Activated T-cell treated with anti-CD3 and anti-CD28 coated beads, Interleukin-2, amount 50 U/mL, for 72 hours (primary cell): Measurements from ENCODE around the gene CTTNBP2. TPM values are rescaled to one million over a fixed set of nuclear protein-coding genes. Genes with fewer than 3 reads are reported as not detected.

Experiments used
- ATAC-seq, 2 donors: fragments of 150-1000 bp; cut with Tn5 transposase; replicated peaks in 1 of 2; 2 replicates each; pipeline ENCODE4 v1.10.0; 2021; ENCODE audit warnings: moderate library complexity in 2 of 2, mild to moderate bottlenecking in 1 of 2
- DNase-seq, 2 donors: peaks; one replicate each; pipeline ENCODE4 v3.0.0; 2021 to 2022; ENCODE audit warnings: mixed read lengths in 1 of 2
- H3K27ac Mint-ChIP-seq: one replicate; pipeline ENCODE4 v1.8.0; 2022; ENCODE audit warnings: mild to moderate bottlenecking, moderate library complexity, mixed read lengths
- H3K27me3 Mint-ChIP-seq: one replicate; pipeline ENCODE4 v1.8.0; 2022; ENCODE audit warnings: low read depth, mixed read lengths
- H3K36me3 Mint-ChIP-seq, 2 donors: one replicate each; pipeline ENCODE4 v1.8.0; 2022; ENCODE audit warnings: mixed read lengths in 2 of 2, mild to moderate bottlenecking in 1 of 2; ENCODE audit not compliant: insufficient read depth in 2 of 2
- H3K4me1 Mint-ChIP-seq: one replicate; pipeline ENCODE4 v1.8.0; 2022; ENCODE audit warnings: low read depth, mixed read lengths
- H3K4me3 Mint-ChIP-seq, 2 donors: one replicate each; pipeline ENCODE4 v1.8.0; 2022; ENCODE audit warnings: mild to moderate bottlenecking in 2 of 2, mixed read lengths in 2 of 2, moderate library complexity in 2 of 2
- H3K9me3 Mint-ChIP-seq, 2 donors: one replicate each; pipeline ENCODE4 v1.8.0; 2022; ENCODE audit warnings: mixed read lengths in 2 of 2
- total RNA-seq, 2 donors: library from RNA; stranded (reverse); gene quantifications; one replicate each; pipeline ENCODE4 v1.2.3, GENCODE V29; 2022

Gene CTTNBP2
- total RNA-seq, 2 donors from 2014 or later, result not detected

GRCh38 chr7:117759950-117760640 is 113.1 kb downstream of the CTTNBP2 start:
- Mint-ChIP-seq H3K36me3 (no peaks in the 10 kb centered on the region), H3K9me3 (peaks cover 2 to 5% of the 10 kb centered on the region in 2 donors), H3K4me1 (no peaks in the 10 kb centered on the region), H3K27ac (no peak overlapping the region), H3K27me3 (no peaks in the 10 kb centered on the region), H3K4me3 (no peak overlapping the region)
- no peak for ATAC-seq
- DNase-seq, result no peak

DNA sequence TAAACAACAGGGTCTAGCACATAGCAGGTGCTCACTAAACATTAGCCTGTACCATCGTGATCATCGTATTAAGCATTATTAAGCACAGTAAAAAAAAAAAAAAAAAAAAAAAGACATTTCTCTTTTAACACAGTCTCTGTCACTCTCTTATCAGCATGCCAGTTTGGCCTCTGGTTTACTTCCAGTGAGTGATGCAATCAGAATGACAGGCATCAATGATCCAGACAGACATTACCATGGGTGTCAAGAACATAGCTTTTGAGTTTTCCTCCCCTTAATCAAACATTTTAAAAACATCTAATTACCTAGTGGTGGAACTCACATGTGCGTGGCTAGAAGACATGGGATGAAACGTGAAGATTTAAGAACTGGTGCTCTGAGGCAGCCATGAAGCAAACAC is 115.8 kb downstream of the CTTNBP2 start:
- ATAC-seq (no peak), DNase-seq (no peak)
- H3K27me3 Mint-ChIP-seq, result no peaks in the 10 kb centered on the region
- H3K36me3 Mint-ChIP-seq, result no peaks in the 10 kb centered on the region
- no peak overlapping the region for H3K27ac Mint-ChIP-seq
- H3K4me3 Mint-ChIP-seq, result no peak overlapping the region
- H3K9me3 Mint-ChIP-seq, result no peaks in the 10 kb centered on the region
- H3K4me1 Mint-ChIP-seq, result no peaks in the 10 kb centered on the region

DNA sequence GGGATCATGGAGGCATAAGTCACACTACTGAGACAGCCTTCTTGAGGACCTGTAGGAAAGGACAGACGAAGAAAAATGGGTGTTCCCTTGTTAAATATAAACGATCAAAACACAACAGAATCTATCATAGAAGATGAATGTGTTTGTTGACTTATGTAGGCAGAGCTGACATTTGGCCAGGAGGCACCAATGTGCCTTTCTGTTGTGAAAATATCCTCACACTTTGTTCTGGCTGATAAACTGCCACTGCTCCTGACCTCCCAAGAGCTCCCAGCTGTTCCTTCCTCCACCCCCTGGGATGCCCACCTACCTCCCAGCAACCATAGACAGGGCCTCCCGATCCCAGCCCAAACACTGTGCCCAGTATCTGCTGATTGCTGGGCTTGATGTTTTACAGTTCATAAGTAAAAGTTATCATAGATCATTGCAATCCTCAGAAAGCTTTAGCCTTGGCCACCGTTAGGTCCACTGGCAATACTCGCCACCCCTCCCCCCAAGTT is 116.6 kb downstream of the CTTNBP2 start:
- ATAC-seq (no peak), DNase-seq (no peak)
- Mint-ChIP-seq H3K4me1 (no peaks in the 10 kb centered on the region), H3K36me3 (no peaks in the 10 kb centered on the region), H3K4me3 (no peak overlapping the region), H3K27ac (no peak overlapping the region), H3K27me3 (no peaks in the 10 kb centered on the region), H3K9me3 (no peaks in the 10 kb centered on the region)

GRCh38 chr7:117755136-117755535 is 118.1 kb downstream of the CTTNBP2 start:
- no peaks in the 10 kb centered on the region for H3K36me3 Mint-ChIP-seq
- H3K4me1 Mint-ChIP-seq, result no peaks in the 10 kb centered on the region
- DNase-seq (no peak), ATAC-seq (no peak)
- no peaks in the 10 kb centered on the region for H3K27me3 Mint-ChIP-seq
- no peaks in the 10 kb centered on the region for H3K9me3 Mint-ChIP-seq
- no peak overlapping the region for H3K27ac Mint-ChIP-seq
- no peak overlapping the region for H3K4me3 Mint-ChIP-seq

DNA sequence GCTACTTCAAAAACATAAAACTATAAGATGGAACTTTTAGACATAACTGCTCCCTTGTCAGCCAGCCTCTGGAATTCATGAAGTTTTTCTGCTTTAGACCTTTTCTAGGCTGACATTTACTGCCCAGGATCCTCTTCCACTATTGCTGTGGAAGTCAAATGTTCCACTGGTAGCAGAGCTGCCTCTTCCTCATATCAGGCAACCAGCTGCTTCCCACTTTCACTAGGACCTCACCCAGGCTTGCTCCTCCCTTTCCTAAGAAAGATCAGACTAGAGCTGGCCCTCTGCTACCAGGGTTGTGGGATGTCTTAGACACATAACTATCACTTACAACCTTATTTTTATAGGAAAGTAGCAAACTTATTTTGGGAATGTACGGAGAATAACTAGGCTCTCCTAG is 121.5 kb downstream of the CTTNBP2 start:
- ATAC-seq (no peak), DNase-seq (no peak)
- Mint-ChIP-seq H3K36me3 (no peaks in the 10 kb centered on the region), H3K9me3 (no peaks in the 10 kb centered on the region), H3K27ac (no peak overlapping the region), H3K4me3 (no peak overlapping the region), H3K27me3 (no peaks in the 10 kb centered on the region), H3K4me1 (no peaks in the 10 kb centered on the region)

DNA sequence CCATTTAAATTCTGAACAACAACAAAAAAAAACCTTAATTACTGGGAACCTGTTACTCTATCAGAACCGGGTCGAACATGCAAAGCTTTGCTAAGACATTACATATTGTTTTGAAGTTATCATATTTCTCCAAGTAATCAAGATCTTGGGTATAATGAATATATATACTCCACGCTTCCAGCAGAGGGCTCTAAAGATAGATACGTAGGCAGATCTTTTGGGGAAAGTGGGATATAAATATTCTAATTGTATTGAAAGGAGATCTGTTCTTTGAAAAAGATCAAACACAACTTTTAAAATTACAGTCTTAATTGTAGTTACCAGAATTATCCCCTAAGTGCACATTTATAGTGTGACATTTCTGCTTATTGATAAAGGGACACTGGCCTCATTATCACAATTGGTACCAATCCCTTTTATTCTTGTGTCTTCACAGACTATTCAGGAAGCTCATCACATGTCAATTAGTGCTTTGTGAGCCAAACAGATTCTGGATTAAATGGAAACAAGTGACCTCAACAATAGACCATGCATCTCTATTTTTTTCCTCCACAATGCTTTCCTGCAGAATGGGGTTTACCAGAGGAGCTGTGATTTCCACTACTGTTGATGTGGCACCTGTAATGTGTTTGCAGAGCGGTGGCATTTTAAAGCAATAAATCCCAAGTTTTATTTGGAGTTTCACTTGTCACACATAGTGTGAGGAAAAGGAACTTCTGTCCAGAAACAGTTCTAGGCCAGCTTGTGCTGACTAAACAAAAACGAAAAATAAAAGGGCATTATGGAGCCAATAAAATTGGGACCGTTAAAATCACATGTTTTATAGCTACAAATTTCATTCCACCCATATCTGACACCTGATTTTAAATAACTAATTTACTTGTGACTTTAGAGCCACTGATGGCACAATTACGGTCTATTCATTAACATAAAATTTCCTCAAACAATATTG is 122.4 kb downstream of the CTTNBP2 start:
- no peak overlapping the region for H3K27ac Mint-ChIP-seq
- H3K27me3 Mint-ChIP-seq, result no peaks in the 10 kb centered on the region
- ATAC-seq (no peak), DNase-seq (no peak)
- no peaks in the 10 kb centered on the region for H3K9me3 Mint-ChIP-seq
- no peak overlapping the region for H3K4me3 Mint-ChIP-seq
- H3K4me1 Mint-ChIP-seq, result no peaks in the 10 kb centered on the region
- no peaks in the 10 kb centered on the region for H3K36me3 Mint-ChIP-seq

DNA sequence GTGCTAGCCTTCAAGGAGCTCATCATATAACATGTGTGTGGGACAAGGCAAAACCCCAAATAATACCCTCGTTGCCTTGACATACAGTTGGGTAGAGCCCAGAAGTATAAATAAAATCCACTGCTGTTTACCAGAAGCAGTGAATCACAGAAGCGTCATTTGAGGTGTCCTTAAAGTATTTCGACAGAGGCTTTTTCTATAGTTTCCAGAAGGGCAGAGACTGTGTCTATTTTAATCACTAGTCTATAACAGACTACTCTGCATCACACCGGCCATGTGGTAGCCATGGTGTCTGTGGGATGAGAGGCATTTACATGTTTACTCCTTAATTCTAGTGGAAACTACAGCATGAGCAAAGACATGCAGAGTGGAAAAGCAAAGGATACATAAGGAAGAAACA is 131.3 kb downstream of the CTTNBP2 start:
- Mint-ChIP-seq H3K9me3 (no peaks in the 10 kb centered on the region), H3K36me3 (no peaks in the 10 kb centered on the region), H3K4me1 (no peaks in the 10 kb centered on the region), H3K4me3 (no peak overlapping the region), H3K27ac (no peak overlapping the region), H3K27me3 (peaks cover 4% of the 10 kb centered on the region)
- DNase-seq (no peak), ATAC-seq (no peak)

DNA sequence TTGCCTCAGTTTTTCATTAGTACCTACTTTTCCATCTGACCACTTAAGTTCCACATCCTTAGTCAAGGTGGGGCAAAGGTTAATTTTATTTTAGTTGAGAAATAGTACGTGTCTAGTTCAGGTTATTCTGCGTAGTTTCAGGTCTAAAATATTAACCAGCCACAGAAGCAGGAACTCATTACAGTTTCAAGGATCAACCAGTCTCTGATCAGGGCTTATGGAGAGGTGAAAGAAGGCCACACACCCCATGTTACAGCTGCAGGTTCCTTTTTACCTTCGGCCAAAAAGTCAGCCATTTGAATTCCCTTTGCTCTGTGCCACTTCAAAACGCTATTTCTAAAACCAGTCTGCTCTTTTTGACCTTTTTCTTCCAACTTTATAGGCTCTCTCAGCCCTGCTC is 134.2 kb downstream of the CTTNBP2 start:
- no peaks in the 10 kb centered on the region for H3K27me3 Mint-ChIP-seq
- H3K9me3 Mint-ChIP-seq, result no peaks in the 10 kb centered on the region
- no peak for DNase-seq
- H3K4me1 Mint-ChIP-seq, result no peaks in the 10 kb centered on the region
- H3K27ac Mint-ChIP-seq, result no peak overlapping the region
- ATAC-seq, result no peak
- no peak overlapping the region for H3K4me3 Mint-ChIP-seq
- H3K36me3 Mint-ChIP-seq, result no peaks in the 10 kb centered on the region

DNA sequence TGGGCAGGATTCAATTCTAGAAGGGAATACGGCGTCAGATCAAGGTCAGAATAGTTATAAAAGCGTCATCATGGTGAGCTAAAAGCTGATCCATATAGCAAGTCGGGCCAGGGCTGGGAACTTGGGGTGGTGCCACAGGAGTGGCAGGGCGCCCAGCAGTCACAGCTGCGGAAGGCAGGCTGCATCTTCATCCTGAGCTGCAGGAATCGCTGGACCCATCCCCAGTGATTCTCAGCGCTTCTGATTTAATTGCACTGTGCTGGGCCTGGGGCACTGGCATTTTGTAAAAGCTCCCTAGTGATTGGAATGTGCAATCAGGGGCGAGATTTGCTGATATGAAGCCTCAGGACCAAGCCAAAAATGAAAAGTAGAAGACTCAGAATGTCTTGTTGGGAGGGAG is 135.3 kb downstream of the CTTNBP2 start:
- H3K36me3 Mint-ChIP-seq, result no peaks in the 10 kb centered on the region
- H3K9me3 Mint-ChIP-seq, result no peaks in the 10 kb centered on the region
- no peaks in the 10 kb centered on the region for H3K4me1 Mint-ChIP-seq
- H3K4me3 Mint-ChIP-seq, result no peak overlapping the region
- DNase-seq, result no peak
- no peaks in the 10 kb centered on the region for H3K27me3 Mint-ChIP-seq
- no peak overlapping the region for H3K27ac Mint-ChIP-seq
- ATAC-seq, result no peak

- ATAC-seq (peak; percentile 78 to 90), DNase-seq (peak; percentile 22 to 35)
- Mint-ChIP-seq H3K27me3 (peaks cover 16% of the 10 kb centered on the region), H3K36me3 (no peaks in the 10 kb centered on the region), H3K4me3 (no peak overlapping the region), H3K9me3 (no peaks in the 10 kb centered on the region), H3K4me1 (no peaks in the 10 kb centered on the region), H3K27ac (no peak overlapping the region)
Measured at GRCh38 chr7:117731455-117731854, 141.8 kb downstream of the CTTNBP2 start.

- Mint-ChIP-seq H3K27me3 (peaks cover 20% of the 10 kb centered on the region), H3K36me3 (no peaks in the 10 kb centered on the region), H3K27ac (no peak overlapping the region), H3K4me1 (no peaks in the 10 kb centered on the region), H3K9me3 (no peaks in the 10 kb centered on the region), H3K4me3 (no peak overlapping the region)
- ATAC-seq, result no peak
- no peak for DNase-seq
Measured at GRCh38 chr7:117730390-117730789, 142.9 kb downstream of the CTTNBP2 start.

DNA sequence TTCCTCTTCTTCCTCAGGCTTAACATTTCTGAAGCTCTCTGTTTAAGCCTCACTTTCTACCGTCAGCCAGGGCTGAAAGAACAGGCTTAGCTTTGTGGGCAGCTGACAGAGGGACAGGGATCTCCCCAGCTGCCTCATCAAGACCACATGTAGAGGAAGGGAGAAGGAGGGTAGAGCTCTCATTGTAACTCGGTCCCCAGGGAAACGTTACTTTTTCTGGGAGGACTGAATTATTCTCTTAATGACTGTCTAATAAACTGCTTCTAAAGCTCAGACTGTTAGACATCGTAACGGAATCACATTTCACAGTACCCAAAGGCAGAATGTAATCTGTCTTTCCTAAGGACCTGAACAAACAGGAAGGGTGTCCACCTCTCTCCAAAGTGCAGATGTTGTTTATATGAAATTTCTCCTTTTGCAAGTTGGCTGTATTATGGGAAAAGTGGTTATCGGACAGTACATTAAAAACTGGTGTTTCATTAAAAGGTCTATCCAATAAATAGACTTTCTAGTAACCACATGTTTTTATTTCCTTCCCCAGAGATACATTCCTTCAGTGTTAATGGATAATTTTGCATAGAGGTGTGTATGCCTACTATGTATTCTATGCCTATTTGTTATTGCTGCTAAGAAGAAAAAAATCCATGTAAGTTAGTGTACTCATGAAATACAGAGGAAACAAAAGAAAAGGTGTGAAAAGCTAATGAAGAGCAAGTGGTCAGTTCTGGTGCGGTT is 144.2 kb downstream of the CTTNBP2 start:
- Mint-ChIP-seq H3K27me3 (peaks cover 20% of the 10 kb centered on the region), H3K36me3 (no peaks in the 10 kb centered on the region), H3K4me1 (no peaks in the 10 kb centered on the region), H3K9me3 (no peaks in the 10 kb centered on the region), H3K27ac (no peak overlapping the region), H3K4me3 (no peak overlapping the region)
- ATAC-seq (no peak), DNase-seq (no peak)

DNA sequence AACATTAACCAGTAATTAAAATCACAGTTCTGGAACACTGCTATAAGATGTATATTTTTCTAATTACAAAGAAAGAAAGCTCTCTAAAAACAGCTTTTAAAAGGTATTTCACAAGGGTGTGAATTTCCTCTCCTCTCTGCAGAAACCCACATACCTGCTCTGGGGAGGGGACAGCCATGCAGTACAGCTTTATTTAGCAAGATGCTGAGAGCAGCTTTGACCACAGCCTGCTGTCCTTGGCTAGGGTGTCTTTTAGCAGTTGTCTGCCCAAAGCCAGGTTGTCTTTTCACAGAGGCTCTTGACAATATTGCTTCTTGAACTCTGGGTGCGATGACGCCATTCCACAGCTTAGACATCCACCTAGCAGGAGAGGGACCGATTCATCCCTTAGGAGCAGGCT is 148.3 kb downstream of the CTTNBP2 start:
- Mint-ChIP-seq H3K27me3 (peaks cover 15% of the 10 kb centered on the region), H3K4me3 (no peak overlapping the region), H3K36me3 (no peaks in the 10 kb centered on the region), H3K4me1 (no peaks in the 10 kb centered on the region), H3K9me3 (no peaks in the 10 kb centered on the region), H3K27ac (no peak overlapping the region)
- ATAC-seq (no peak), DNase-seq (no peak)
